ENCODE measurements around the gene MRPL2.

The MRPL2 gene

DNA sequence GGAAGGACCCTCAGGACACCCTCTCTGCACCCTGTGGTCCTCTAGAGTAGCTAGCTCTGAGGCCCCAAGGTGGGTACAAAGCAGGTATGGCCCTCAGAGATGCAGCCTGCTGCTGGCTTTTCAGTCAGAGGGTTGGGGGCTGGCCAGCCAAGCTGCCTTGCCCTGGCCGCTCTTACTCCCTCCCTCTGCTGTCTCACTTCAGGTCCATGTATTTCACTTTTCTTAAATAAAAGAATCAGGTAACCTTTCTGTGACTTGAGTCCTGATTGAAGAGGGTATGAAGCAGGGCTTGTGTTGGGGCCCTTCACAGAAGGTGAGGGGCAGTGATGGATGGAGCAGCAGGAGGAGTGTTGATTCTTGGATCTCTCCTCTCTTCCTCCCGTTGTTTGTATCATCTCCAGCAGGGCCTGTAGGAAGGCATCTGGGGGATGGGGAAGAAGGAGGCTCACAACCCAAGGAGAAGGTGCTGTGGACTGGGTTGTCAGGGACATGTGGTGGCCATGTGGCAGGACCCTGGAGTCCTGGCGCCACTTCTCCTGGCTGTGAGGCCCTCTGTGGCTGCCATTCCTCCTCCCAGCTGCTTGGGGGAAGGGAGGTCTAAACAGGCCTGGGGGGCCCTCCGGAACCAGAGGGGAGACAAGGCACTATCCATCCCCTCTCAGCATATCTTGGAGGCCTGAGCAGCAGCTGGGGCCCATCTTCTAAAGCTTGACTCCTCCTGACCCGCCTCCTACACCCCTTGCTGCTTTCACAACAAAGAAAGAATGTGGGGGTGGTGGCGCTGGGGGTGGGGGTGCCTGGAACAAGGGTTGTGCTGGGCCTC is 15.8 kb upstream of the MRPL2 start:
- TF ChIP-seq, protein P1, sequence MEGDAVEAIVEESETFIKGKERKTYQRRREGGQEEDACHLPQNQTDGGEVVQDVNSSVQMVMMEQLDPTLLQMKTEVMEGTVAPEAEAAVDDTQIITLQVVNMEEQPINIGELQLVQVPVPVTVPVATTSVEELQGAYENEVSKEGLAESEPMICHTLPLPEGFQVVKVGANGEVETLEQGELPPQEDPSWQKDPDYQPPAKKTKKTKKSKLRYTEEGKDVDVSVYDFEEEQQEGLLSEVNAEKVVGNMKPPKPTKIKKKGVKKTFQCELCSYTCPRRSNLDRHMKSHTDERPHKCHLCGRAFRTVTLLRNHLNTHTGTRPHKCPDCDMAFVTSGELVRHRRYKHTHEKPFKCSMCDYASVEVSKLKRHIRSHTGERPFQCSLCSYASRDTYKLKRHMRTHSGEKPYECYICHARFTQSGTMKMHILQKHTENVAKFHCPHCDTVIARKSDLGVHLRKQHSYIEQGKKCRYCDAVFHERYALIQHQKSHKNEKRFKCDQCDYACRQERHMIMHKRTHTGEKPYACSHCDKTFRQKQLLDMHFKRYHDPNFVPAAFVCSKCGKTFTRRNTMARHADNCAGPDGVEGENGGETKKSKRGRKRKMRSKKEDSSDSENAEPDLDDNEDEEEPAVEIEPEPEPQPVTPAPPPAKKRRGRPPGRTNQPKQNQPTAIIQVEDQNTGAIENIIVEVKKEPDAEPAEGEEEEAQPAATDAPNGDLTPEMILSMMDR (IDR thresholded peaks at IDR 0.05): no peak
- H3K27ac ChIP-seq: no peak overlapping the region

DNA sequence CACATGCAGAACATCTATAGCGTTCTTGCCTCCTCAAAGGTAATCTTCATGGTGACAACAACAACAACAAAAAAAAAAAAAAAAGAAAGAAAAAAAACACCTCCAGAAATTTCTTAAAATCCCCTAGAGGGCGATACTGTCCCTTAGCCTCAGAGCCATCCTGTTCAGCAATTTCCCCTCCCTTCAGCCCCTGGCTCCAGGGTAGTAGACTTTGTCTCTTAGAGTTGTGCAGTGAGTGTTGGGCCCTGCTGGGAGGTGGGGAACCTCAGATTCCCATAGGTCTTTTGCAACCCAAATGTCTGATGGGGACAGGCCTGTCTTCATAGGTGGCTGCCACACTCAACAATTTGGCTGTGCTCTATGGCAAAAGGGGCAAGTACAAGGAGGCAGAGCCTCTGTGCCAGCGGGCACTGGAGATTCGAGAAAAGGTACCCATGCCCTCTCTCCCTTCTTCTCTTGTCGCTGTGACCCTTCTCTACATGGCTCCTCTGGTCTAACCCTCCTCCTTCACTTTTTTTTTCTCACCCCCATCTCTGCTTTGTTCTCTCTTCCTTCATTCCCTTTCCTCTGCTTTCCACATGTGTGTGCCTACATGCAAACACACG is 10.9 kb upstream of the MRPL2 start:
- no peak overlapping the region for H3K27ac ChIP-seq
- TF ChIP-seq, protein P1 (IDR thresholded peaks at IDR 0.05): peak; percentile 86
- TF ChIP-seq ZFX (IDR thresholded peaks at IDR 0.05; ENCODE audit: borderline replicate concordance): no peak

DNA sequence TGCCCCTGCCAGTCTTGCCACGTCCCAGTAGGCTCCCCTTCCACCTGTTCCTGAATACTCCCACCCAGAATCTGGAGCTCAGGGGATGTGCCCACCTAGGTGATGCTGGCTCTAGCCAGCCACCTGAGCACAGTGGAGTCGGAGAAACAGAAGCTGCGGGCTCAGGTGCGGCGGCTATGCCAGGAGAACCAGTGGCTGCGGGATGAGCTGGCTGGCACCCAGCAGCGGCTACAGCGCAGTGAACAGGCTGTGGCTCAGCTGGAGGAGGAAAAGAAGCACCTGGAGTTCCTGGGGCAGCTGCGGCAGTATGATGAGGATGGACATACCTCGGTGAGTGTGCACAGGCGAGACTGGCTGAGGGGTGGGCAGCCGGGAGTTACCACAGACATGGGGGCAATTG is 3.6 kb upstream of the MRPL2 start:
- H3K27ac ChIP-seq: no peak overlapping the region
- TF ChIP-seq, protein P1 (IDR thresholded peaks at IDR 0.05): no peak

DNA sequence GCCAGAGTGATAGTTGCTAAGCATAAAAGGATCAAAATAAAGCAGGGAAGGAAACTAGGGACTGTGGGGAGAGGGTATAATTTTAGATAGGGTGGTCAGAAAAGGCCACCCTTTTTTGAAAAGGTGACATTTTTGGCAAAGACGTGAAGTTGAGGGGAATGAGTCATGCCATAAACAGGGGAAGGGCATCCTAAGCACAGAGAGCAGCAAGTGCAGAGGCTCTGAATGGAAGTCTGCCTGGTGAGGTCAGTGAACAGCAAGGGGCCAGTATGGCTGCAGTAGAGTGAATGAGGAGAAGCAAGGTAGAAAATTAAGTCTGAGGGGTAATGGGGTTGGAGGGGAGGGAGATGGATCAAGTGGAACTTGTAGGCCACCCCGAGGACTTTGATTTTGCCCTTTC is 2.6 kb upstream of the MRPL2 start:
- no peak overlapping the region for H3K27ac ChIP-seq
- TF ChIP-seq ZFX (IDR thresholded peaks at IDR 0.05; ENCODE audit: borderline replicate concordance): no peak
- TF ChIP-seq, protein P1 (IDR thresholded peaks at IDR 0.05): no peak

DNA sequence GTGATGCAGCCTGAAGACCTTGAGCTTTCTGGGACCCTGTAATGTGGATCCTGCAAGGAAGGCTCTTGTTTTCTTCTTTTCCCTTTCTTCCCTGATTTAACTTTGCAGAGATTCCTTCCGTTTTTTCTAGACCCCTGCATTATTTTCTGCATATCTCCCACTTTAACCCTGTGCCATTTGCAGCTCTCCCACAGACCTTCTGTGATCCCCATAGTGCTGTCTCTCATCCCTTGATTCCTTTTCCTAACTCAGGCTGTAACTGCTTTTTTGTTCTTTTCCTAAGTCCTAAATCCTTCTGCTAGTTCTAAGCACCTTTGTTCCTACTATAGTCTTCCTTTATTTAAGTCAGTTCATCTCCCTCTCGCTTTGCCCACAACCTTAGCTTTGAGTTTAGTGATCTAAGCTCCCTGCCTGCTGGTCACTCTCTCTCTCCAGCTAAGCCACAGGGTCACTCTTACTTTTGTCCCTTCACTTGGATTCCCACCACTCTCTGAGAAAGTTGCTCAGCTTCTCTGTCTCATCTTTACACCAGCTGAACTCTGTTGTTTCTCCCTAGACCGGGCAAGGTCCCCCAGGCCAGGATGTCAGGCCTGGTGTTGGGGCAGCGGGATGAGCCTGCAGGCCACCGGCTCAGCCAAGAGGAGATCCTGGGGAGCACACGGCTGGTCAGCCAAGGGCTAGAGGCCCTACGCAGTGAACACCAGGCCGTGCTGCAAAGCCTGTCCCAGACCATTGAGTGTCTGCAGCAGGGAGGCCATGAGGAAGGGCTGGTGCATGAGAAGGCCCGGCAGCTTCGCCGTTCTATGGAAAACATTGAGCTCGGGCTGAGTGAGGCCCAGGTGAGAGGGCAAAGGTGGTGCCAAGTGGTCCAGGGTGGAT is 1.8 kb upstream of the MRPL2 start:
- H3K27ac ChIP-seq: peak overlapping the region; percentile 67
- TF ChIP-seq, protein P1 (IDR thresholded peaks at IDR 0.05): no peak
- no peak for TF ChIP-seq ZFX (IDR thresholded peaks at IDR 0.05; ENCODE audit: borderline replicate concordance)

DNA sequence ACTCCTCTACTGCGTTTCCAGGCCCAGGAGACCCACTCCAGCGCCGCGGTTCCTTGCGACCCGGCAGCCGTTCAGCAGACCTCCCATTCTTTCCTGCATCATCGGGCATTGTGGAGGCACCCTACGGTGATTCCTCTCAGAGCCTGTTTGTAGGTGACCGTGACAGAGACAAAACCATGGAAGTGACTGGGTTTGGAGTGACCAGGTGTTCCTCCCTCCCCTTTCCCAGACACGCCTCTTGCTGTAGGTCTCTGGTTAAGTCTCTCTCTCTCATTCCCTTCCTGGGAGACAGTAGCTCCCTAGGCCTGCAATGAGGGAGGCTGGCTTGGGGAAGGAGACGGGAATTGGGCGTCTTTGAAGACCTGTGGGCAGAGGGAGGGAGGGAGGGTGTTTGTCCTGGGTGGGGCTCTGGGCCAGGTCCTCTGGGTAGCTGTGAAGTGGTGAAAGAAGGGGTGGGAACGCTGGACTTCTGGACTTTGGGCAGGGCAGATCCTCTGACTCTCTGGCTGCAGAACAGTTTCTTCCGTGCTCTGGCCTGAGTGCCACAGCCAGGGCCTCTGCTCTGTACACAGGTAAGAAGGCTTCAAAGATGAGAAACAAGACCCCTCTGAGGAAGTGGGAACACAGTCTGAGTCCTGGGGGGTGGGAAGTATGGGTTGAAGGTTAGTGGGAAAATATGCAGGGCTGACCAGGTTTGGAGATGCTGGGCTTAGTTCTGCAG is 960 bp upstream of the MRPL2 start:
- H3K27ac ChIP-seq: peak overlapping the region; percentile 67

More for the DNA sequence above, 960 bp upstream of the MRPL2 start:
- TF ChIP-seq, protein P1 (IDR thresholded peaks at IDR 0.05): no peak
- no peak for TF ChIP-seq ZFX (IDR thresholded peaks at IDR 0.05; ENCODE audit: borderline replicate concordance)

Data from 22Rv1 (cell line).